Middle frontal gyrus (tissue), 1 donor: ENCODE results near the gene TFDP2.

Source experiments
- DNase-seq: peaks from one replicate; pipeline ENCODE4 v3.0.0-alpha.2; 2015; ENCODE audit warnings: low spot score; ENCODE audit errors: extremely low spot score

TFDP2 gene

GRCh38 chr3:141965471-141965870, 183.9 kb downstream of the TFDP2 start:
- no peak for DNase-seq

GRCh38 chr3:141963301-141963700, 186.0 kb downstream of the TFDP2 start:
- DNase-seq = no peak

- no peak for DNase-seq
Observed at GRCh38 chr3:141960731-141961130, 188.6 kb downstream of the TFDP2 start.

- no peak for DNase-seq
Observed at GRCh38 chr3:141959589-141960554, 189.5 kb downstream of the TFDP2 start.

GRCh38 chr3:141955175-141955574, 194.2 kb downstream of the TFDP2 start:
- DNase-seq = no peak

GRCh38 chr3:141952611-141953010, 196.7 kb downstream of the TFDP2 start:
- no peak for DNase-seq

GRCh38 chr3:141950572-141951493, 198.5 kb downstream of the TFDP2 start:
- DNase-seq = no peak

- no peak for DNase-seq
Observed at GRCh38 chr3:141949972-141950371, 199.4 kb downstream of the TFDP2 start.

GRCh38 chr3:141949399-141949798, 199.9 kb downstream of the TFDP2 start:
- DNase-seq = no peak

GRCh38 chr3:141945726-141946485, 203.4 kb downstream of the TFDP2 start:
- no peak for DNase-seq

- DNase-seq = no peak
Observed at GRCh38 chr3:141942006-141942405, 207.3 kb downstream of the TFDP2 start.

GRCh38 chr3:141941093-141941492, 208.3 kb downstream of the TFDP2 start:
- DNase-seq = no peak

- DNase-seq = peak; percentile 56
Observed at GRCh38 chr3:141940194-141940776, 209.1 kb downstream of the TFDP2 start.

- no peak for DNase-seq
Observed at GRCh38 chr3:141939759-141940158, 209.6 kb downstream of the TFDP2 start.

- no peak for DNase-seq
Observed at GRCh38 chr3:141938011-141938500, 211.3 kb downstream of the TFDP2 start.

GRCh38 chr3:141934354-141934753, 215.0 kb downstream of the TFDP2 start:
- no peak for DNase-seq

- no peak for DNase-seq
Observed at GRCh38 chr3:141933421-141934300, 215.7 kb downstream of the TFDP2 start.

GRCh38 chr3:141930801-141931200, 218.5 kb downstream of the TFDP2 start:
- no peak for DNase-seq

- no peak for DNase-seq
Observed at GRCh38 chr3:141929341-141929995, 219.9 kb downstream of the TFDP2 start.
